ENCODE results near the gene OLFM1.

Gene OLFM1

DNA sequence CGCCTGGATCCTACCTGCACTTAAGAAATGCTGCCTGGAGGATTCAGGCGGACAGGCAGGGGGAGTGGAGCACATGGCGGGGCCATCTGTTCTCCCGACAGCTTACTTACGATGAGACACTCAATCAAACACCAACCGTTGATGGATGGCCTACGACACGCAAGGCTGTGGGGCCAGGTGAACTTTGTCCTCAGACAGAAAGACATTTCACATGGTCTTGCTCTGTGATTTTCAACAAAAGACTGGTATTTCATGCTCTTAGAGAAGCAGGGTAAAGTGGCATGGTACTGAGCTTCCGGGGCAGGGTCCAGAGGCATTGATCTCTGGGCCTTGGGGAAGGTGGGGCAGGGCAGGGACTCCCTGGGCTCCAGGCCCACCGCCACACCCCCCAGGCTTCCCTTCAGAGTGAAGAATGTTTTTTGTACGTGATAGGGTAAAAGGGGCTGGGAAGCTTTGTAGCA, 9.1 kb upstream of the OLFM1 start:
- no peak for DNase-seq (ENCODE audit: low read depth)
- TF ChIP-seq, protein P1, sequence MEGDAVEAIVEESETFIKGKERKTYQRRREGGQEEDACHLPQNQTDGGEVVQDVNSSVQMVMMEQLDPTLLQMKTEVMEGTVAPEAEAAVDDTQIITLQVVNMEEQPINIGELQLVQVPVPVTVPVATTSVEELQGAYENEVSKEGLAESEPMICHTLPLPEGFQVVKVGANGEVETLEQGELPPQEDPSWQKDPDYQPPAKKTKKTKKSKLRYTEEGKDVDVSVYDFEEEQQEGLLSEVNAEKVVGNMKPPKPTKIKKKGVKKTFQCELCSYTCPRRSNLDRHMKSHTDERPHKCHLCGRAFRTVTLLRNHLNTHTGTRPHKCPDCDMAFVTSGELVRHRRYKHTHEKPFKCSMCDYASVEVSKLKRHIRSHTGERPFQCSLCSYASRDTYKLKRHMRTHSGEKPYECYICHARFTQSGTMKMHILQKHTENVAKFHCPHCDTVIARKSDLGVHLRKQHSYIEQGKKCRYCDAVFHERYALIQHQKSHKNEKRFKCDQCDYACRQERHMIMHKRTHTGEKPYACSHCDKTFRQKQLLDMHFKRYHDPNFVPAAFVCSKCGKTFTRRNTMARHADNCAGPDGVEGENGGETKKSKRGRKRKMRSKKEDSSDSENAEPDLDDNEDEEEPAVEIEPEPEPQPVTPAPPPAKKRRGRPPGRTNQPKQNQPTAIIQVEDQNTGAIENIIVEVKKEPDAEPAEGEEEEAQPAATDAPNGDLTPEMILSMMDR (conservative IDR thresholded peaks at IDR 0.05; ENCODE audit: low read length) = no peak
- no peak overlapping the region for H3K4me3 ChIP-seq (ENCODE audit: low read length)

- no peak overlapping the region for H3K4me3 ChIP-seq (ENCODE audit: low read length)
- no peak for DNase-seq (ENCODE audit: low read depth)
- TF ChIP-seq, protein P1 (conservative IDR thresholded peaks at IDR 0.05; ENCODE audit: low read length) = no peak
Observed at GRCh38 chr9:135079018-135079417, 8.4 kb upstream of the OLFM1 start.

GRCh38 chr9:135079676-135080075, 7.8 kb upstream of the OLFM1 start:
- DNase-seq (ENCODE audit: low read depth) = no peak
- TF ChIP-seq, protein P1 (conservative IDR thresholded peaks at IDR 0.05; ENCODE audit: low read length) = no peak
- H3K4me3 ChIP-seq (ENCODE audit: low read length) = no peak overlapping the region

DNA sequence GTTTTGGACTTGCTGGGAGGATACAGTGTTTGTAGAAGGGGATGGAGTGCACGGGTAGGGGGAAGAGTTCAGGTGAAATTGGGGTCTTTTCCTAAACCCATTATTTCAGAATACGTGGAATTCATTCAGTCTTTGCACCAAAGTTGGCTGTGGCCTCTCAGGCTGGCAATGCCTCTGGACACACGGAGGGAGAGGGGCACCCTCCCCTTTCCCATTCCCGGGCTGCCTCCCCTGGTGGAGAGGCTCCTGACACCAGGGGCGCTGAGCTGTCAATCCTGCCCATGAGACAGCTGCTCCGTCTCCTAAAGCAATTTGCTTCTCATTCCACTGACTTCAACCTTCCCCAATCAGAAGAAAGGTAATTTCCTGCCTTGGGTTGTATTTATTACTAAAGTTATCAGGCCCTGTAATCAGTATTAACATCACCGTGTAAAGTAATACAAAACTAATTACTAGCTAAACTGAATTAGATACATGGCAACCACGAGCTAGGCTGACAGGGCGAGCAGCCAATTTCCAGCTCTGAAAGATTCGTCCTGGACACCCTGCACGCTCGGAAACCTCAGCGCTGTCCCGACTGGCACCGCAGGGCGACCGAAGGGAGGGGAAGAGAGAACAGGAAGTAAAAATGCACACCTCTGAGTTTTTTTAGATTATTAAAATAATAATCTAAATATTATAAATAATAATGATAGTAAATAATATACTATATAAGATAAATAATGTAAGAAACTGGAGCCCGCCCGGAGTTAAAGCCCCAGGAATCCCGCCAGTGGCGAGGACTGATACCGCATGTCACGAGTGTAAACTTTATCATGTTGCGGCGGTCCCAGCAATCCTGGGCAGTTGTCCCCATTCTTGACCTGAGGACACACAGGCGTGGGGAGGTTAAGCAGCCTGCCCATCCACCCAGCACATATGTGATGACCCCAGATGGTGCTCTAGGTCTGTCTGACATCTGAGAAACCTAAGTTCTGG, 6.9 kb upstream of the OLFM1 start:
- no peak overlapping the region for H3K4me3 ChIP-seq (ENCODE audit: low read length)
- TF ChIP-seq, protein P1 (conservative IDR thresholded peaks at IDR 0.05; ENCODE audit: low read length) = no peak
- DNase-seq (ENCODE audit: low read depth) = no peak

GRCh38 chr9:135081264-135081660, 6.2 kb upstream of the OLFM1 start:
- no peak overlapping the region for H3K4me3 ChIP-seq (ENCODE audit: low read length)
- no peak for DNase-seq (ENCODE audit: low read depth)
- TF ChIP-seq, protein P1 (conservative IDR thresholded peaks at IDR 0.05; ENCODE audit: low read length) = no peak

DNA sequence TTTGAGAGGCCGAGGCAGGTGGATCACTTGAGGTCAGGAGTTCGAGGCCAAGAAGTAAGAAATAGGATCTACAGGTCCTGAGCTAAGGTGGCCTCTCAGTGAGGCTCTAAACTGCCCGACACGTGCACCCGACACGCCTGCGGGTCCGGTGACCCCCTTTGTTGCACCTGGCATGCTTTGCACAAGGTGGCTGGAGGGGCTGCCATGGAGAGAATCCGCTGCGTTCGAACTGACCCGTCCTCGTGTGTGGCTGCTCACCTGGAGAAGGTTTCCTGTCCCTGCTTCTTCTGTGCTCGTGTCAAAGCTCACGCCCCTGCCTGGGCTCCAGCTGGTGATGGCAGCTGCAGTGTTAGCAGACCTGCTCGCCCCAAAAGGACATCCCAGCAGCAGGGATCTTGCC, 5.7 kb upstream of the OLFM1 start:
- no peak for DNase-seq (ENCODE audit: low read depth)
- TF ChIP-seq, protein P1 (conservative IDR thresholded peaks at IDR 0.05; ENCODE audit: low read length) = no peak
- H3K4me3 ChIP-seq (ENCODE audit: low read length) = no peak overlapping the region

GRCh38 chr9:135082536-135082935, 4.9 kb upstream of the OLFM1 start:
- no peak for DNase-seq (ENCODE audit: low read depth)
- H3K4me3 ChIP-seq (ENCODE audit: low read length) = no peak overlapping the region
- TF ChIP-seq, protein P1 (conservative IDR thresholded peaks at IDR 0.05; ENCODE audit: low read length) = no peak

Data from AG10803 (cell line).